Fibroblast of skin of scalp (primary cell): ENCODE measurements around the gene RCBTB2.

ENCODE experiments used
- DNase-seq: peaks from one replicate; pipeline ENCODE4 v3.0.0-alpha.2; 2013

Gene RCBTB2

GRCh38 chr13:48563626-48564025 lies 30.7 kb upstream of the RCBTB2 start:
- no peak for DNase-seq

- no peak for DNase-seq
Measured at GRCh38 chr13:48562296-48563066, 29.6 kb upstream of the RCBTB2 start.

GRCh38 chr13:48561466-48562235 lies 28.8 kb upstream of the RCBTB2 start:
- no peak for DNase-seq

- DNase-seq = no peak
Measured at GRCh38 chr13:48560657-48561337, 27.9 kb upstream of the RCBTB2 start.

GRCh38 chr13:48559638-48560320 lies 26.9 kb upstream of the RCBTB2 start:
- DNase-seq = no peak

GRCh38 chr13:48556817-48557216 lies 23.9 kb upstream of the RCBTB2 start:
- no peak for DNase-seq

GRCh38 chr13:48555441-48555840 lies 22.6 kb upstream of the RCBTB2 start:
- no peak for DNase-seq

- no peak for DNase-seq
Measured at GRCh38 chr13:48551329-48551728, 18.4 kb upstream of the RCBTB2 start.

- DNase-seq = no peak
Measured at GRCh38 chr13:48549658-48550057, 16.8 kb upstream of the RCBTB2 start.

GRCh38 chr13:48547663-48548092 lies 14.8 kb upstream of the RCBTB2 start:
- DNase-seq = no peak

- DNase-seq = no peak
Measured at GRCh38 chr13:48545608-48546007, 12.7 kb upstream of the RCBTB2 start.

- no peak for DNase-seq
Measured at GRCh38 chr13:48542581-48543341, 9.9 kb upstream of the RCBTB2 start.

GRCh38 chr13:48542138-48542537 lies 9.3 kb upstream of the RCBTB2 start:
- no peak for DNase-seq

- no peak for DNase-seq
Measured at GRCh38 chr13:48539550-48539949, 6.7 kb upstream of the RCBTB2 start.

- no peak for DNase-seq
Measured at GRCh38 chr13:48536621-48537250, 3.9 kb upstream of the RCBTB2 start.

- DNase-seq = no peak
Measured at GRCh38 chr13:48535766-48536165, 2.9 kb upstream of the RCBTB2 start.

- DNase-seq = no peak
Measured at GRCh38 chr13:48534911-48535501, 2.1 kb upstream of the RCBTB2 start.

- no peak for DNase-seq
Measured at GRCh38 chr13:48533961-48534600, 1.2 kb upstream of the RCBTB2 start.

- no peak for DNase-seq
Measured at GRCh38 chr13:48532256-48532505, 699 bp downstream of the RCBTB2 start.

GRCh38 chr13:48531416-48532255 lies 1.2 kb downstream of the RCBTB2 start:
- DNase-seq = no peak
